Umbilical cord (tissue), 2 donors: Measurements from ENCODE around the gene DEFB131A. TPM values are rescaled to one million over a fixed set of nuclear protein-coding genes. Genes with fewer than 3 reads are reported as not detected.
"Not testable (repeated sequence)": the region's sequence is repeated elsewhere in the genome, so short reads cannot be mapped to it uniquely, and the experiment has no call there.

Experiments
- DNase-seq: peaks from one replicate; pipeline ENCODE4 v3.0.0-alpha.2; 2015; ENCODE audit warnings: low spot score
- total RNA-seq: library from RNA; depleted of rRNA; stranded (reverse); fragments of >200 nt; gene quantifications from one replicate; pipeline ENCODE4 v1.2.3, GENCODE V29; 2014; ENCODE audit warnings: low replicate concordance; ENCODE audit not compliant: insufficient read depth

Gene DEFB131A
- total RNA-seq, 1 donor from 2014 or later = not detected

DNA sequence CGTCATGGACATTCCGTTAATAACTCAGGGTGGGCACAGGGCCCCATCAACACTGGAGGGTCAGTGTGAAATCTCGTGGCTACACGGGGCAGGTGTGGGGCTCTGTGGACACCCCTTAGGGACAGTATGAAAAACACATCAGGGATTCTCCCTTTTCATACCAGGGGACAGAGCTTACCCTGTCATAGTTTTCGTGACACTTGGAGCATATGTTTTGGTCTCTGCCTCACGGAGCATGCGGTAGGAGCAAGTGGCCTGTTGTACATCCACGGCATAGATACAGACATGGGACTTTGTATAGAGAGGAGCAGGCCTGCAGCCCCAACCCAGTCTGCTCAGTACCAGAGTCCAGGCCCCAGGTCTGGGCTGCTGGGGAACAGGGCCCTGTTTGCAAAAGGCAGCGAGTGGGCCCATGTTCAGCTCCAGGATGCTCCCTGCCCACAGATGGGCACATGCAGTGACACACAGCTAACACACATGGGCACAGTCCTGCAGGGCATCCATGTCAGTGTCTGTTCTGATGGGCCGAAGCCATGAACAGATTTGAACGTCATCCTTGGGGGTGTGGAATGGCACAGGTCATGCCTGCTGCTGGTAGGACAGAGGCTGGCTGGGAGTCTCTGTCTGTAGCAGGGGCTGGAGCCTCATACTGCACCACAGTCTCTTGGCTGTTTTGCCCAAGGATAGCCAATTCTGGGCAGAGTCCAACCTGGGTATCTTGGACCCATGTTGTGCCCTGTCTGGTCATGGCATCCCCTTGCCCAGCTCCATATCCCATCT is 50.2 kb downstream of the DEFB131A start:
- not testable (repeated sequence) for DNase-seq

DNA sequence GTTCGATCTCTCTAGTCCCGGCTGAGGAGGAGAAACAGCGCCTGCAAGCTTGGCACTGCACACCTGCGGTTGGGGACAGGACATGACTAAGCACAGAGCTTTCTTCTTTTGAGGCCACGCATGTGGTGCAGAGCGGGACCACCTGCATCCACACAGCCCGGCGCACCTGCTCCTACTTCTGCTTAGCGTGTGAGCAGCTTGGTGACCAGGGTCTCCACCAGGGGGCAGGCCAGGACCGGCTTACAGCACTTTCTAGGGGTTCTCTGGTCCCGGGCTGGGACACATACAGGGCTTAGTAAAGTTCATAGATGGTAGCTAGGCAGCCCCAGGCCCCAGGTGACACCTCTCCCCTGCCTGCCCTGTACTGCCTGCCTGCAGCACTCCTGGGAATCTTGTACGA is 51.2 kb downstream of the DEFB131A start:
- not testable (repeated sequence) for DNase-seq

DNA sequence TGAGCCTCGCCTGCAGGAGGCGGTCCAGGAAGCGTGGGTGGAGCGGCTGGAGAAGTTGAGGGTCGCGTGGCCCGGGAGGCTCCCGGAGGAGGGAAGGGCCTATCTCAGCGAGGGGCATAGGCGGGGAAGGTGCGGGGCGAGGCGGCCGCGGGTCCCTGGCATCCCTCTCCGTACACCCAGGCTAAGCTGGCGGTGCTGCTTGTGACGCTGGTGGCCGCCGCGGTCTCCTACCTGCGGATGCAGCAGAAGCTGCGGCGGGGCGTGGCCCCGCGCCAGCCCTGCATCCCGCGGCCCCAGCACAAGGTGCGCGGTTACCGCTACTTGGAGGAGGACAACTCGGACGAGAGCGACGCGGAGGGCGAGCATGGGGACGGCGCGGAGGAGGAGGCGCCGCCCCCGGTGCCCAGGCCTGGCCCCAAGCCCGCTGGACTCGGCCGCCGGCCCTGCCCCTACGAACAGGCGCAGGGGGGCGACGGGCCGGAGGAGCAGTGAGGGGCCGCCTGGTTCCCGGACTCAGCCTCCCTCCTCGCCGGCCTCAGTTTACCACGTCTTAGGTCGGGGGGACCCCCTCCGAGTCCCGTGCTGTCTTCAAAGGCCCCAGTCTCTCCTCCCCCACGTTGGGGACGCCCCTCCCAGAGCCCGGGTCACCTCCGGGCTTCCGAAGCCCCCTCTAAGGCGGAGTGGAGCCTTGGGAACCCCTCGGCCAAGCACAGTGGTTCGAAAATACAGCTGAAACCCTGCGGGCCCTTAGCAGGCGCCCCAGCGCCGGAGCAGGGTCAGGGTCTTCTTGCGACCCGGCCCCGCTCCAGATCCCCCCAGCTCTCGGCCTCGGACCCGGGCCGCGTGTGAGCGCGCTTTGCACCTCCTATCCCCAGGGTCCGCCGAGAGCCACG is 53.6 kb downstream of the DEFB131A start:
- DNase-seq = not testable (repeated sequence)

DNA sequence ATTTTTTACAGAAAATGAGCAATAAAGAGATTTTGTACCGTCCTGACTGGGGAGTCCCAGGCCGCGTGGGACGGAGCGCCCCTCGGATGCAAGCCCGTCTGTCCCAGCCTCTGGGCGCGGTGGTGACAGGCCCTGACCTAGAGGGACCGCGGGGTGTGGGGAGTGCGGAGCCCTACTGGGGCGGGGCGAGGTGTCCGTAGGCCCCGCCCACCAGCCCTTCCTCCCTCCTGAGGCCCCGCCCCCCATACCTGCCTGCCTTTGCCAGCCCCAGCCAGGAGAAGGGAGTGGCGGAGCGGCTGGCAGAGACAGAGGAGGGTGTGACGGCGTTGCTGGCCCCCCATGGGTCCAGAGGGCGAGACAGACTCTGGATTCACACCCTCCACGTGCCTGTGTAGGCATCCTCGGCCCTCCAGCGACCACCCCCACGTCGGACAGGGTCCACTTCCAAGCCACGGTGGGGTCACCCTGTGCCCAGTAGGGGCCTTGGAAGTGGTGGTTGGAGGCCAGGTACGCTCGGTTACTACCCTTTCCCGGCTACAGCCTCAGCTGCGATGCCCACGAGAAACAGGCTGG is 54.3 kb downstream of the DEFB131A start:
- not testable (repeated sequence) for DNase-seq

DNA sequence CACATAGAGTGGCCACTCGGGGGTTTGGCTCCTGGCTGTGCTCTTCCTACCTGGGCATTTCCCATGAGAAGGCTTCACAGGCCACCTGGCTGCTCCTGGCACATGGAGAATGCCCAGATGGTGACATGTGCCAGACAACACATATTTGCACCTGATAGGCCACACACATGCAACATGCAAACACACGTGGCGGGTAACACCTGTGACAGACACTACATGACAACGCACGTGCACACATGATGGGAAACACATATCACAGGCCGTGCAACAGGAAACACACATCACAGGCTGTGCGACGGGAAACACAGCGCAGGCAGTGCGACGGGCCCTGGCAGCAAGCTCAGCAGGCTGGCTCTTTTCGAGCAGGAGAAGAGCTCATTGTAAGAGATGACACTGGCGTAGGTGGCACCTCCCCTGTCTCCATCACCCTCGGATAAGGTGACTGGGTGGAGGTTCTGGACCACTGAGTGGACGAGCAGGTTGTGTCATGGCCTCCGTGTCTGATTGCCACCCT is 55.8 kb downstream of the DEFB131A start:
- DNase-seq = not testable (repeated sequence)

Other genes with a start within 250 kb of the DEFB131A start
- gene USP17L10, start 233.8 kb upstream of the DEFB131A start, total RNA-seq = not detected
- not detected for gene USP17L11, start 229.0 kb upstream of the DEFB131A start, total RNA-seq
- not detected for gene USP17L12, start 224.3 kb upstream of the DEFB131A start, total RNA-seq
- gene USP17L13, start 219.5 kb upstream of the DEFB131A start, total RNA-seq = not detected
- gene USP17L15, start 210.0 kb upstream of the DEFB131A start, total RNA-seq = 0.72 TPM
- not detected for gene USP17L17, start 200.5 kb upstream of the DEFB131A start, total RNA-seq
- gene USP17L18, start 195.8 kb upstream of the DEFB131A start, total RNA-seq = not detected
- gene USP17L19, start 191.0 kb upstream of the DEFB131A start, total RNA-seq = not detected
- not detected for gene USP17L20, start 186.3 kb upstream of the DEFB131A start, total RNA-seq
- gene USP17L21, start 181.5 kb upstream of the DEFB131A start, total RNA-seq = not detected
- gene USP17L22, start 176.8 kb upstream of the DEFB131A start, total RNA-seq = 0.72 TPM
- not detected for gene USP17L24, start 119.2 kb upstream of the DEFB131A start, total RNA-seq
- gene USP17L25, start 114.5 kb upstream of the DEFB131A start, total RNA-seq = not detected
- not detected for gene USP17L26, start 109.8 kb upstream of the DEFB131A start, total RNA-seq
- gene USP17L5, start 105.0 kb upstream of the DEFB131A start, total RNA-seq = not detected
- gene USP17L27, start 100.3 kb upstream of the DEFB131A start, total RNA-seq = not detected
- gene USP17L28, start 95.5 kb upstream of the DEFB131A start, total RNA-seq = not detected
- not detected for gene USP17L29, start 90.8 kb upstream of the DEFB131A start, total RNA-seq
- gene USP17L30, start 81.3 kb upstream of the DEFB131A start, total RNA-seq = not detected